ENCODE data around the gene CCDC192.

GRCh38 chr5:127878174-127878750 lies 175.1 kb downstream of the CCDC192 start:
- TF ChIP-seq CTCF (IDR thresholded peaks at IDR 0.05; ENCODE audit: extremely low read depth in 1 of 2, insufficient read depth in 1 of 2, low read depth in 1 of 2, low read length in 2 of 2) (peak; percentile 65 to 66), GATA2 (IDR thresholded peaks at IDR 0.05; ENCODE audit: insufficient read depth, insufficient read length, low read depth, low read length) (no peak), MAX (IDR thresholded peaks at IDR 0.05; ENCODE audit: insufficient read depth, insufficient read length) (no peak), MYC (IDR thresholded peaks at IDR 0.05; ENCODE audit: low read depth, low read length) (no peak), POLR2AphosphoS5 (IDR thresholded peaks at IDR 0.05; ENCODE audit: insufficient read depth, low read depth, low read length) (no peak)

Measured in endothelial cell of umbilical vein (primary cell).